ENCODE results near the gene KCNK15. TPM values are rescaled to one million over a fixed set of nuclear protein-coding genes. Genes with fewer than 3 reads are reported as not detected.

KCNK15 gene
- total RNA-seq, 1 donor from 2014 or later: 62.6 TPM

GRCh38 chr20:44701118-44701857, 44.4 kb upstream of the KCNK15 start:
- H3K9me3 ChIP-seq: no peaks in the 10 kb centered on the region
- peaks cover 6 to 47% of the 10 kb centered on the region in 2 donors for H3K4me1 ChIP-seq
- H3K4me3 ChIP-seq: no peak overlapping the region
- intact Hi-C loops (cut with DNase I): no loop called here
- H3K27me3 ChIP-seq: no peaks in the 10 kb centered on the region
- peak overlapping the region; percentile 87 to 93 for H3K27ac ChIP-seq
- H3K36me3 ChIP-seq: no peaks in the 10 kb centered on the region
- no peak for TF ChIP-seq CTCF (IDR thresholded peaks at IDR 0.05)
- no peak for DNase-seq (ENCODE audit: low spot score in 2 of 2)

GRCh38 chr20:44701858-44702256, 43.8 kb upstream of the KCNK15 start:
- Histone ChIP-seq H3K9me3 (no peaks in the 10 kb centered on the region), H3K27ac (peak overlapping the region; percentile 87 to 93), H3K4me3 (no peak overlapping the region), H3K27me3 (no peaks in the 10 kb centered on the region), H3K4me1 (peaks cover 12 to 46% of the 10 kb centered on the region in 2 donors), H3K36me3 (no peaks in the 10 kb centered on the region)
- intact Hi-C loops (cut with DNase I): no loop called here
- DNase-seq (ENCODE audit: low spot score in 2 of 2): no peak
- no peak for TF ChIP-seq CTCF (IDR thresholded peaks at IDR 0.05)

- H3K36me3 ChIP-seq: no peaks in the 10 kb centered on the region
- no peak overlapping the region for H3K4me3 ChIP-seq
- H3K9me3 ChIP-seq: no peaks in the 10 kb centered on the region
- no peaks in the 10 kb centered on the region for H3K27me3 ChIP-seq
- peaks cover 13 to 50% of the 10 kb centered on the region in 2 donors for H3K4me1 ChIP-seq
- DNase-seq (ENCODE audit: low spot score in 2 of 2): peak; percentile 68 to 96
- peak overlapping the region; percentile 87 to 93 for H3K27ac ChIP-seq
- intact Hi-C loops (cut with DNase I): no loop called here
- no peak for TF ChIP-seq CTCF (IDR thresholded peaks at IDR 0.05)
These were observed 42.9 kb upstream of the KCNK15 start for GRCh38 chr20:44702776-44703175.

GRCh38 chr20:44703183-44703925, 42.3 kb upstream of the KCNK15 start:
- H3K4me3 ChIP-seq: no peak overlapping the region
- no peak for TF ChIP-seq CTCF (IDR thresholded peaks at IDR 0.05)
- H3K9me3 ChIP-seq: no peaks in the 10 kb centered on the region
- no peaks in the 10 kb centered on the region for H3K36me3 ChIP-seq
- H3K27me3 ChIP-seq: no peaks in the 10 kb centered on the region
- peaks cover 13 to 50% of the 10 kb centered on the region in 2 donors for H3K4me1 ChIP-seq
- H3K27ac ChIP-seq: peak overlapping the region; percentile 87 to 93
- no peak for DNase-seq (ENCODE audit: low spot score in 2 of 2)
- intact Hi-C loops (cut with DNase I): no loop called here

GRCh38 chr20:44703956-44704488, 41.6 kb upstream of the KCNK15 start:
- H3K27ac ChIP-seq: peak overlapping the region; percentile 87 to 93
- H3K4me3 ChIP-seq: no peak overlapping the region

More at GRCh38 chr20:44703956-44704488, 41.6 kb upstream of the KCNK15 start:
- no peak for DNase-seq (ENCODE audit: low spot score in 2 of 2)
- H3K27me3 ChIP-seq: no peaks in the 10 kb centered on the region
- H3K4me1 ChIP-seq: peaks cover 13 to 50% of the 10 kb centered on the region in 2 donors
- H3K36me3 ChIP-seq: no peaks in the 10 kb centered on the region
- TF ChIP-seq CTCF (IDR thresholded peaks at IDR 0.05): no peak
- no peaks in the 10 kb centered on the region for H3K9me3 ChIP-seq
- intact Hi-C loops (cut with DNase I): no loop called here

All from ascending aorta (tissue), 2 donors.